ENCODE data around the gene ASPG.

The ASPG gene

GRCh38 chr14:104163541-104163940, 78.0 kb downstream of the ASPG start:
- no peak for DNase-seq (ENCODE audit: low read depth)

GRCh38 chr14:104164041-104164440, 78.5 kb downstream of the ASPG start:
- no peak for DNase-seq (ENCODE audit: low read depth)

GRCh38 chr14:104164512-104164911, 79.0 kb downstream of the ASPG start:
- DNase-seq (ENCODE audit: low read depth): no peak

All from CMK (cell line).